ENCODE results near the gene FSIP1. TPM values are rescaled to one million over a fixed set of nuclear protein-coding genes. Genes with fewer than 3 reads are reported as not detected.

The FSIP1 gene
- total RNA-seq, 2 donors from 2014 or later, result 0.14 to 0.21 TPM

- no peak for TF ChIP-seq CTCF (IDR thresholded peaks at IDR 0.05)
- H3K27ac ChIP-seq, result no peak overlapping the region
- DNase-seq (ENCODE audit: low spot score) (no peak), ATAC-seq (ENCODE audit: insufficient number of reproducible peaks, low FRiP score, low read depth) (no peak)
- no peaks in the 10 kb centered on the region for H3K9me3 ChIP-seq
- H3K4me1 ChIP-seq (ENCODE audit: control insufficient read depth in 1 of 2, low read depth in 2 of 2), result no peaks in the 10 kb centered on the region
- H3K27me3 ChIP-seq (replicated peaks; ENCODE audit: insufficient read depth), result no peaks in the 10 kb centered on the region
- H3K36me3 ChIP-seq, result no peaks in the 10 kb centered on the region
- no peak overlapping the region for H3K4me3 ChIP-seq
Measured at GRCh38 chr15:39728845-39729244, 53.8 kb downstream of the FSIP1 start.

GRCh38 chr15:39721893-39722292 is 60.7 kb downstream of the FSIP1 start:
- DNase-seq (ENCODE audit: low spot score) (no peak), ATAC-seq (ENCODE audit: insufficient number of reproducible peaks, low FRiP score, low read depth) (no peak)
- H3K4me3 ChIP-seq, result no peak overlapping the region
- no peaks in the 10 kb centered on the region for H3K27me3 ChIP-seq (replicated peaks; ENCODE audit: insufficient read depth)
- H3K4me1 ChIP-seq (ENCODE audit: control insufficient read depth in 1 of 2, low read depth in 2 of 2), result no peaks in the 10 kb centered on the region
- TF ChIP-seq CTCF (IDR thresholded peaks at IDR 0.05), result no peak
- no peaks in the 10 kb centered on the region for H3K9me3 ChIP-seq
- no peaks in the 10 kb centered on the region for H3K36me3 ChIP-seq
- no peak overlapping the region for H3K27ac ChIP-seq

- no peak for ATAC-seq (ENCODE audit: insufficient number of reproducible peaks, low FRiP score, low read depth)
- no peak for TF ChIP-seq CTCF (IDR thresholded peaks at IDR 0.05)
- Histone ChIP-seq H3K4me1 (ENCODE audit: control insufficient read depth in 1 of 2, low read depth in 2 of 2) (no peaks in the 10 kb centered on the region), H3K4me3 (no peak overlapping the region), H3K9me3 (no peaks in the 10 kb centered on the region), H3K36me3 (no peaks in the 10 kb centered on the region), H3K27me3 (replicated peaks; ENCODE audit: insufficient read depth) (no peaks in the 10 kb centered on the region), H3K27ac (no peak overlapping the region)
- no peak for DNase-seq (ENCODE audit: low spot score)
Measured at GRCh38 chr15:39720621-39721611, 61.7 kb downstream of the FSIP1 start.

- Histone ChIP-seq H3K4me3 (no peak overlapping the region), H3K27ac (no peak overlapping the region), H3K4me1 (ENCODE audit: control insufficient read depth in 1 of 2, low read depth in 2 of 2) (no peaks in the 10 kb centered on the region), H3K36me3 (no peaks in the 10 kb centered on the region), H3K27me3 (replicated peaks; ENCODE audit: insufficient read depth) (no peaks in the 10 kb centered on the region), H3K9me3 (no peaks in the 10 kb centered on the region)
- no peak for ATAC-seq (ENCODE audit: insufficient number of reproducible peaks, low FRiP score, low read depth)
- no peak for DNase-seq (ENCODE audit: low spot score)
- TF ChIP-seq CTCF (IDR thresholded peaks at IDR 0.05), result no peak
Measured at GRCh38 chr15:39720081-39720480, 62.6 kb downstream of the FSIP1 start.

- H3K36me3 ChIP-seq, result no peaks in the 10 kb centered on the region
- no peaks in the 10 kb centered on the region for H3K27me3 ChIP-seq (replicated peaks; ENCODE audit: insufficient read depth)
- TF ChIP-seq CTCF (IDR thresholded peaks at IDR 0.05), result no peak
- DNase-seq (ENCODE audit: low spot score) (no peak), ATAC-seq (ENCODE audit: insufficient number of reproducible peaks, low FRiP score, low read depth) (no peak)
- H3K9me3 ChIP-seq, result no peaks in the 10 kb centered on the region
- H3K4me1 ChIP-seq (ENCODE audit: control insufficient read depth in 1 of 2, low read depth in 2 of 2), result no peaks in the 10 kb centered on the region
- H3K4me3 ChIP-seq, result no peak overlapping the region
- H3K27ac ChIP-seq, result no peak overlapping the region
Measured at GRCh38 chr15:39719109-39719508, 63.5 kb downstream of the FSIP1 start.
